OCI-LY1 (cell line): ENCODE measurements around the gene ZFP91.
A peak's percentile ranks its signal among the peaks of the same experiment; 100 is the strongest.

Experiments used
- H2AFZ ChIP-seq: fragments of 200-600 bp; sonication (generic), shearing (Covaris generic); 2 replicates; pipeline ENCODE4 v1.6.0; 2014; ENCODE audit warnings: antibody characterized with exemption, mild to moderate bottlenecking, low read length
- H3F3A ChIP-seq: fragments of 200-600 bp; sonication (generic), shearing (Covaris generic); 2 replicates; pipeline ENCODE4 v1.6.0; 2014; ENCODE audit warnings: mild to moderate bottlenecking, antibody characterized with exemption, low read length, moderate library complexity; ENCODE audit not compliant: insufficient read depth
- H3K27ac ChIP-seq: fragments of 200-600 bp; sonication (generic); 2 replicates; pipeline ENCODE4 v1.5.1; 2014; ENCODE audit warnings: low read length, mixed run types, mild to moderate bottlenecking, low read depth; ENCODE audit not compliant: poor library complexity, severe bottlenecking
- H3K27me3 ChIP-seq: fragments of 200-600 bp; sonication (generic); 2 replicates; pipeline ENCODE4 v1.6.0; 2014; ENCODE audit warnings: antibody characterized with exemption, mild to moderate bottlenecking, low read length, moderate library complexity; ENCODE audit not compliant: insufficient read depth
- H3K36me3 ChIP-seq: fragments of 200-600 bp; sonication (generic); 2 replicates; pipeline ENCODE4 v1.6.1; 2014; ENCODE audit warnings: mild to moderate bottlenecking, antibody characterized with exemption, low read length, moderate library complexity, mixed read lengths; ENCODE audit not compliant: insufficient read depth
- H3K4me1 ChIP-seq: fragments of 200-600 bp; sonication (generic); 2 replicates; pipeline ENCODE4 v1.5.1; 2014; ENCODE audit warnings: mild to moderate bottlenecking, low read length, moderate library complexity; ENCODE audit not compliant: insufficient read depth, severe bottlenecking
- H3K4me2 ChIP-seq: fragments of 200-600 bp; sonication (generic), shearing (Covaris generic); 2 replicates; pipeline ENCODE4 v1.6.1; 2014; ENCODE audit warnings: low read length
- H3K4me3 ChIP-seq: fragments of 200-600 bp; sonication (generic); 2 replicates; pipeline ENCODE4 v1.5.1; 2014; ENCODE audit warnings: low read length, low read depth, mild to moderate bottlenecking, mixed read lengths; ENCODE audit not compliant: poor library complexity, severe bottlenecking
- H3K79me2 ChIP-seq: fragments of 200-600 bp; shearing (Covaris generic); 2 replicates; pipeline ENCODE4 v1.6.1; 2016; ENCODE audit warnings: mixed run types, low read length, mixed read lengths; ENCODE audit not compliant: insufficient read depth
- H3K9ac ChIP-seq: fragments of 200-600 bp; sonication (generic), shearing (Covaris generic); 2 replicates; pipeline ENCODE4 v1.6.1; 2014; ENCODE audit warnings: mild to moderate bottlenecking, low read length, mixed read lengths
- H3K9me2 ChIP-seq: fragments of 200-600 bp; sonication (generic), shearing (Covaris generic); 2 replicates; pipeline ENCODE4 v1.6.1; 2014; ENCODE audit warnings: low read depth, mild to moderate bottlenecking, low read length, mixed read lengths
- H3K9me3 ChIP-seq: fragments of 200-600 bp; shearing (Covaris generic); 2 replicates; pipeline ENCODE4 v1.6.1; 2014; ENCODE audit warnings: low read length, mixed read lengths
- H4K20me1 ChIP-seq: fragments of 200-600 bp; sonication (generic), shearing (Covaris generic); 2 replicates; pipeline ENCODE4 v1.6.0; 2016; ENCODE audit warnings: mild to moderate bottlenecking, low read length; ENCODE audit not compliant: insufficient read depth
- CTCF ChIP-seq: fragments of 200-600 bp; sonication (generic), shearing (Covaris generic); IDR thresholded peaks from 2 replicates; pipeline ENCODE4 v1.5.1; 2017; ENCODE audit warnings: mild to moderate bottlenecking, antibody characterized with exemption, low read length, moderate library complexity, mixed read lengths
- EZH2 ChIP-seq: fragments of 200-600 bp; sonication (generic), shearing (Covaris generic); IDR thresholded peaks from 2 replicates; pipeline ENCODE4 v1.8.0; 2017; ENCODE audit warnings: borderline replicate concordance, mixed run types, mild to moderate bottlenecking, antibody characterized with exemption, low read length, moderate library complexity, mixed read lengths

Gene ZFP91

GRCh38 chr11:58580311-58580710 lies 1.4 kb downstream of the ZFP91 start:
- Histone ChIP-seq H3F3A (0 out of 2 replicates have a peak, but pooled peaks cover 3% of the 10 kb centered on the region), H3K4me1 (peaks cover 64% of the 10 kb centered on the region), H3K27me3 (no peaks in the 10 kb centered on the region), H3K36me3 (peaks cover 27% of the 10 kb centered on the region), H3K27ac (peak overlapping the region; percentile 84), H3K9me3 (no peaks in the 10 kb centered on the region), H2AFZ (no peak overlapping the region), H3K4me3 (peak overlapping the region; percentile 91), H3K9me2 (no peaks in the 10 kb centered on the region), H3K4me2 (peak overlapping the region; percentile 86), H4K20me1 (no peaks in the 10 kb centered on the region), H3K79me2 (peaks cover 67% of the 10 kb centered on the region), H3K9ac (peak overlapping the region; percentile 98)
- TF ChIP-seq EZH2: no peak
- TF ChIP-seq CTCF: no peak

GRCh38 chr11:58582437-58582836 lies 3.6 kb downstream of the ZFP91 start:
- peaks cover 48% of the 10 kb centered on the region for H3K36me3 ChIP-seq
- no peaks in the 10 kb centered on the region for H4K20me1 ChIP-seq
- H3K4me1 ChIP-seq: peaks cover 63% of the 10 kb centered on the region
- no peaks in the 10 kb centered on the region for H3K9me3 ChIP-seq
- H3F3A ChIP-seq: no peaks in the 10 kb centered on the region
- H3K4me3 ChIP-seq: peak overlapping the region; percentile 13
- H3K4me2 ChIP-seq: peak overlapping the region; percentile 86
- H3K9me2 ChIP-seq: no peaks in the 10 kb centered on the region
- H3K9ac ChIP-seq: no peak overlapping the region; the same call in 1 of the 2 replicates
- H3K79me2 ChIP-seq: peaks cover 77% of the 10 kb centered on the region
- no peak overlapping the region for H2AFZ ChIP-seq
- no peak for TF ChIP-seq CTCF
- no peak for TF ChIP-seq EZH2
- no peak overlapping the region for H3K27ac ChIP-seq
- H3K27me3 ChIP-seq: no peaks in the 10 kb centered on the region

- peaks cover 57% of the 10 kb centered on the region for H3K36me3 ChIP-seq
- H3K9ac ChIP-seq: no peak overlapping the region
- H3K4me1 ChIP-seq: peaks cover 45% of the 10 kb centered on the region
- H3K4me2 ChIP-seq: no peak overlapping the region
- H2AFZ ChIP-seq: no peak overlapping the region
- H3K27ac ChIP-seq: no peak overlapping the region
- H3K27me3 ChIP-seq: no peaks in the 10 kb centered on the region
- H3K4me3 ChIP-seq: no peak overlapping the region
- H3K79me2 ChIP-seq: peaks cover 97% of the 10 kb centered on the region
- no peak for TF ChIP-seq EZH2
- no peak for TF ChIP-seq CTCF
- H4K20me1 ChIP-seq: no peaks in the 10 kb centered on the region
- no peaks in the 10 kb centered on the region for H3K9me2 ChIP-seq
- H3F3A ChIP-seq: no peaks in the 10 kb centered on the region
- no peaks in the 10 kb centered on the region for H3K9me3 ChIP-seq
These were observed 8.1 kb downstream of the ZFP91 start for GRCh38 chr11:58586998-58587397.
